Kasumi-1 (cell line): Measurements from ENCODE around the gene TMEM190.
A peak's percentile ranks its signal among the peaks of the same experiment; 100 is the strongest.

Source experiments
- DNase-seq, 2 experiments: peaks; one replicate each; lab custom pipeline; 2025; lab: John Stamatoyannopoulos, UW

Gene TMEM190

DNA sequence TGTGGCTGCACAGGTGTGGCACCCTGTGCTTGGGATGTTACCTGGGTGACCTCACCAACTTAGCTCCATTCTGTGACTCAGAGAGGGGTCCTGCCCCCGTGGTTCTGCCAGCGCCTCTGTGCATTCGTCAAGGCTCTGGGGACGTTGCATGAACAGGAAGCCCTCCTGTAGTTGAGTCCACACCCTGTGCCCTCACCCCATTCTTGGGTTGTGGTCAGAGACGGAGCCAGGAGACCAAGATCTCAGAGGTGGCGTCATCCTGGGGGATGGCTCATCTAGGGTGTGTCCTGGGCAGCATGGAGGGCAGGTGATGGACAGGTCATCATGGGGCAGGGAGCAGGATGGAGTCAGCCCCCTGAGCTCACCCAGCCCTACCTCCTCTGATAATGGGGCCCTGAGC lies 24.6 kb upstream of the TMEM190 start:
- DNase-seq = no peak

DNA sequence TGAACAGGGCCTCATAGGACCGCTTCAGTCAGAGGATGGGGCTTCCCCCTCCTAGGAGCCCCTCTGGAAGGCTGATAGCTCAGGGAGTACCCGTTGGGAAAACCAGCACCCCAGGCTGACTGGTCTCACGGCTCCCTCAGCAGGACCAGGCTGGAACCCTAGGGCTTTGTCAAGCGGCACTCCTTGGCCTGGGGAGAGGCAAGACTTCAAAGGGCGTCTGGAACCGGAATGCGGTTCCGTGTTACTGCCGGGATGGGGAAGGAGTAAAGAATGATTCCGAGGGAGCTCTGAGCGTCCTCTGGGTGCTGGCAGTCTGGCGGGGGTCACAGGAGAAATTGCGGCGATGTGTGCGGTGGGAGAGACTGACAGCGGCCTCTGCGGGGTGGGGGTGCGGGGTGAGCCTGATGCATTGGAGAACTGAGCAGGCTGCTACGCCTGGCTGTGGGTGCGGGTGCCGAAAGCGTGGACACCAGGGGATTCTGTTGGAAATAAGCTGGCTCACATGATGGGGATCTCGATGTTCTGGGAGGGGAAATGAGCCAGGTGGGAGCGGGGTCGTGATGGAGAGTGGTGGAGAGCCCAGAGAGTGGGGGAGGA lies 24.0 kb upstream of the TMEM190 start:
- no peak for DNase-seq

- no peak for DNase-seq
Observed at GRCh38 chr19:55353356-55353802, 23.2 kb upstream of the TMEM190 start.

DNA sequence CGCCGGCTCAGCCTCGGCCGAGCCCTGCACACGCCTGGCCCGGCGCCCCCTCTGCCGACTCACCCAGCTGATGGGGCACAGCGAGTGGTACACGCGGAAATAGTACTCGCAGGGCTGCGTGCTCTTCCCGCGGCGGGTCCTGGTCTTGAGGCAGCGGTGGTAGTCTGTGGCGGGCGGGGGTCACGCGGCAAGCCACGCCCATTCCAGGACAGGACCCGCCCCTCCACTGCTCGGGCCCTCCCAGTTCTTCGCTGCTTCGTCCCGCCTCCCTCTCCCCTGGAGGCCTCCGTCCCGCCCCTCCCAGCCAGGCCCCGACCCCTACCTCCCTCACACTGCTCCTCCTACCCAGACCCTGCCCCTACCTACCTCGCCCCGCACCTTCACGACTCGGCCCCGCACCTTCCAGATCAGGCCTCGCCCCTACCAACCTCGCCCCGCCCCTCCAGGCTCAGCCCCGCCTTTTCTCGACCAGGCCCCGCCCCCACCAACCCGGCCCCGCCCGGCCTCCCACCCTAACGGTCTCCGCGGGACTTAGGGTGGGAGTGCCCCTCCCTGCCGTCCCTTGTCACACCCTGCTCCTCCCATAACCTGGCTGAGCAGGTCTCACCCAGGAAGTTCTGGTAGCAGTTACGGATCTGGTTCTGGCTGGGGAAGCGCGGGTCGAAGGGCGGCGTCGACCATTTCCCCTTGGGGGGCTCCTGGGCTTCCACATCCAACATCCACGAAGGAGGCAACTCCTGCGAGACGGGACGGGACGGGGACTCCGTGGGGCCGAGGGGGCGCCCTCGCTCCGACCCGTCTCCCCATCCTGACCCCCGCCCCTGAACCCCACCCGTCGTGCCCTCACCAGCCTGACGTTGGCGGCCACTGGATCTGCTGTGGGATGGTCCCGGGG lies 22.6 kb upstream of the TMEM190 start:
- peak; percentile 45 to 66 for DNase-seq

DNA sequence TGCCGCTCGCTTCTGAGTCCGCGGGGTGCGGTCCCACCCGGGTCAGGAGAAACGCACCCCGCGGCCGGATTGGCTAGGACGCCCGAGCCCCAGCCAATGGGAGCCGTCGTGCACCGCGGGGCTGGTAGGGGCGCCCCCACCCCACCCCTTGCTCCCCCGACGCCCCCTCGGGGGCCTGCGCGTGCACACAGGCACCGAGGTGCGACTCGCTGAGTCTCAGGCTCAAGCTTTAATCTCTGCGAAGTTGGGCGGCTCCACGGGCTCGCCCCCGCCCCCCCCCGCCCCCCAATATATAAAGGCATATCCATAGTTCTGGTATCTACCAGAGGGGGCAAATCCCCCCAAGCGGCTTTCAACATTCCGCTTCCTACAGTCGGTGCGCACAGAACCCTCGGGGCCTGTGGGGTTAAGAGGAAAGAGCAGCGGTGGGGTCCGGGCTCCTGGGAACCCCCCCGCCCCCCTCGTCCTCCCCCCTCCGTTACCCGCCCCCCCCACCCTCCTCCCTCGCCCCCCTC lies 21.9 kb upstream of the TMEM190 start, which contains the start of gene COX6B2:
Gene COX6B2, minus strand, starts transcription at position 22 of the 515 bp plus-strand sequence. CDS start 198 bp downstream, outside the sequence.
- no peak for DNase-seq

DNA sequence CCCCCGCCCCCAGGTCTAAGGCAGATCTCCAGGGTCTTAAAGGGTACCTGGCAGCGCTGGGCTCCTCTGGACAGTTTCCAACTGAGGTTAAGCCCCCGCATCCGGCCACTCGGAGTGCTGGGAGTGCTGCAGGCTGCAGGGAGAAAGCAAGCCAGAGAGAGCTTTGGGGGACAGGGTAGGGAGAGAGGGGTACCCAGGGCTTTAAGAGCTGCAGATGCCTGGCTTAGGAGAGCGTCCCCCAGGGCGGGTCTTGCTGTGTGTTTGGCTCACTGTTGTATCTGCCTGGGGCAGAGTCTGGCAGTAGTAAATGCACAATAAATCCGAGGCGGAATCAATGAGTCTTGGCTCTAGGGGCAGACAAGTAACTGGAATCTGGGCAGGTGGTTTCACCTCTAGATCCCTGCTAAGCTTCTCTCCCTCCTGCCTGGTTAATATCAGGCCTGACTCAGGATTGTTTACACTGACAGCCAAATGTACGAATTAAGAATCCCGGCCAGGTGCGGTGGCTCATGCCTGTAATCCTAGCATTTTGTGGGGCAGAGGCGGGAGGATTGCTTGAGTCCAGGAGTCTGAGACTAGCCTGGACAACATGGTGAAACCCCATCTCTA lies 21.3 kb upstream of the TMEM190 start:
- DNase-seq = no peak

DNA sequence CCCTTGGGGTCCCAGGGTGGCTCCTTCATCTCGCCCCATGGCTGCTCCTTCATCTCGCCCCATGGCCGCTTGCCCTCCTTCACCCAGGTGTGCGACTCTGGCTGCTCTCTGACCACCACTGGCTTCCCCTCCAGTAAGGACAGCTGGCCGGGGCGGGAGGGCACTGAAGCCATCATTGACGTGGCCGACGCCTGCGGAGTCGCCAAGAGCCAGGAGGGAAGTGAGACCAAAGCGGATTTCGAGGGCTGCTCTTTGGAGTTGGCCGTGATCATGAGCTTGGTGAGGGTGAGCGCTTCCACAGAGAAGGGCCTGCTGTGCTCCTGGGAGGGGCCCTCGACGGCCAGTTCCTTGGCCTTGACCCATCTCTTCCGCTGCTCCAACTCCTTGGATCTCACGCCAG lies 18.1 kb upstream of the TMEM190 start:
- DNase-seq = no peak

GRCh38 chr19:55358943-55359908 lies 17.4 kb upstream of the TMEM190 start:
- no peak for DNase-seq

- no peak for DNase-seq
Observed at GRCh38 chr19:55360902-55361301, 15.7 kb upstream of the TMEM190 start.

DNA sequence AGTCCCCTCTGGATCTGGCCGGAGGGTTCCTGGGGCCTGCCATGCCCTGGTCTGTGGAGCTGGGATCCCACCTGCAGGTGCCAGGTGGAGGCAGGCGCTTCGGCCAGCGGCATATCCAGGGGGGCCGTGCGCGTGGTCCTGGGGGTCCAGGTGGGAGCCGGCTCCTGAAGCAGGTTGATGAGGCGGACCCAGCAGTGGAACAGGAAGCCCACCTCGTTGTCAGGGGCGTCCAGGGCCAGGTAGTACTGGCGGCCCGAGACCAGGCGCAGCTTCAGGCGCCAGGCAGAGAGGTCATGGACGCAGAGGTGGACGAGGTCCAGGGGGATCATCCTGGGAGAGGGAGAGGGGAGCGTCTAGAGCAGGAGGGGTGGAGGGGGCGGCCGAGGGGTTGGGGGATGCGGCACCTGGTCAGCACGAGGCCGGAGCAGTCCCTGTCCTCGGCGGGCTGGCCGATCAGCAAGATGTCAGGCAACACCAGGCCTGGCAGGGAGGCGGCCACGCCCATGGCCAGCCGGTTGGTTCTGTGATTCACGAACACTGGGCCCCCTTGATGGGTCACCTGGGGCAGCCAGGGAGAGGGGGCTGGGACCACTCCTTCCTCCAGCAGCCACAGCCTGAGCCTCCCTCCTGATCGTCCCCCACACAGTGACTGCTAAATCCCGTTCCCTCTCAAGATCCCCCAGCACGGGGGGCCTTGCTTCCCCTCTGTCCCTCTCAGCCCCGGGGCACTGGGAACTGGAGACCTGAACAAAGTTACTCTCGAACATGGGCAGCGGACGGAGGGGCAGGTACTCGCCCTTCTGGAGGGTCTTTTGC lies 14.2 kb upstream of the TMEM190 start:
- no peak for DNase-seq

GRCh38 chr19:55362990-55363716 lies 13.5 kb upstream of the TMEM190 start, which contains the start of gene GARIN5B:
TSS of gene GARIN5B (minus strand) at chr19:55363260. CDS start at chr19:55363066, 194 bp downstream.
- DNase-seq = no peak

DNA sequence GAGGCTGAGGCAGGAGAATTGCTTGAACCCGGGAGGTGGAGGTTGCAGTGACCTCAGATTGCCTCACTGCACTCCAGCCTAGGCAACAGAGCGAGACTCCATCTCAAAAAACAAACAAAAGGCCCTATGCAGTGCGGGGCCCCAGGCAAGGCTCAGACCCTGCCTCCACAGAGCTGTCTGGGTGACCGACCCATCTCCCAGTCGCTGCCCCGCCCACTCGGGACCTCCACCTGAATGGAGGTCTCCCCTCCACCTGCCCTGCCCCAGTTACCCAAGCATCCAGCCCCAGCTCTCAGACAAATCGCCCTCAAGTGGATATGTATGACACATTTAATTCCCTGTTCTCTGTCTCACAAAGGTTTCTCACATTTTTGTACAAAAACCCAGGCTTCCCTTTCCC lies 11.4 kb upstream of the TMEM190 start:
- no peak for DNase-seq

GRCh38 chr19:55365964-55366363 lies 10.7 kb upstream of the TMEM190 start:
- no peak for DNase-seq

GRCh38 chr19:55366790-55367189 lies 9.8 kb upstream of the TMEM190 start:
- no peak for DNase-seq

DNA sequence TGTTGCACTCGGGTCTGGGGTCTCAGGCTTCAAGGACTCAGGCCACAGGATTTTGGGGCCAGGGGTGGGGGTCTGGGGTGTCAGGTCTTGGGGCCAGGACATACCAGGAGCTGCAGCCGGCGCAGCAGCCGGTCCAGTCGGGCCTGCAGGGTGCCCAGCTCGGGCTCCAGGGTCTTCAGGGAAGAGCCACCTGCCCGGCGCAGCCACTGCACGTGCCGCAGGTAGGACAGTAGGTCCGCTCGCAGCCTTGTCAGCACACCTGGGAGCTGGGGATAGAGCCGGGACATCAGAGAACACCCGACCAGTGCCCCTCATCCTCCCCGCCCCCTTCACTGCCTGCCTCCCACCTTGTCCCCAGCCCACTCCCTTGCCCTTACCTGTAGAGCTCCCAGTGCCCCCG lies 8.5 kb upstream of the TMEM190 start:
- DNase-seq = no peak

GRCh38 chr19:55368701-55369563 lies 7.7 kb upstream of the TMEM190 start:
- DNase-seq = no peak

DNA sequence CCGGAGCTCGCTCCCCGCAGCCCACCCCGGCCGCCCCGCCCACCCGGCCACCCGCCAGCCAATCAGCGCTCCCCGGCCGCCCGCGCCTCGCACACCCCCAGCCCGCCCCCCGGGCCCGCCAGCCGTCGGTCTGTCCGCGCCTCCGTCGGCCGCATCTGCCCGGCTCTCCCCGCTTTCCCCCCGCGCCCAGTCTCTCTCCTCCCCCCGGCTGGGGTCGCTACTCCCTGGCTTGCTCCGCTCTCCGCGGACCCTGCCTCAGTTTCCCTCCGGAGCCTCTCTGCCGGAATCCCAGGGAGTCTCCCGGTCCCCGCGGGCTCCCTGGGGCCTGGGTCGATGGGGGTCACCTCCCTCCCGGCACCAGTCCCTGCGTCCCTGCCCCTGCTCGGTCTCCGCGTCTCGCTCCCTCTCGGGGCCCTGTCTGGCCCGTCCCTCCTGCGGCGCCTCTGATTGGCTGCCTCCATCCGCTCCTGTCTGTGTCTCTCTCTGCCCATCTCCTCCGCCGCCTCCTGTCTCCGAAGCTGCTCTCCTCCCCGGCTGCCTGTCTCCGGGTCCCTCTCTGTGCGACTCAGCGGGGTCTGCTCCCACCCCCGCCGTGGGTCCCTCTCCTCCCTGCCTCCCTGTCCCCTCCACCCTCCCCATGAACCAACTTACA lies 6.8 kb upstream of the TMEM190 start:
- no peak for DNase-seq

DNA sequence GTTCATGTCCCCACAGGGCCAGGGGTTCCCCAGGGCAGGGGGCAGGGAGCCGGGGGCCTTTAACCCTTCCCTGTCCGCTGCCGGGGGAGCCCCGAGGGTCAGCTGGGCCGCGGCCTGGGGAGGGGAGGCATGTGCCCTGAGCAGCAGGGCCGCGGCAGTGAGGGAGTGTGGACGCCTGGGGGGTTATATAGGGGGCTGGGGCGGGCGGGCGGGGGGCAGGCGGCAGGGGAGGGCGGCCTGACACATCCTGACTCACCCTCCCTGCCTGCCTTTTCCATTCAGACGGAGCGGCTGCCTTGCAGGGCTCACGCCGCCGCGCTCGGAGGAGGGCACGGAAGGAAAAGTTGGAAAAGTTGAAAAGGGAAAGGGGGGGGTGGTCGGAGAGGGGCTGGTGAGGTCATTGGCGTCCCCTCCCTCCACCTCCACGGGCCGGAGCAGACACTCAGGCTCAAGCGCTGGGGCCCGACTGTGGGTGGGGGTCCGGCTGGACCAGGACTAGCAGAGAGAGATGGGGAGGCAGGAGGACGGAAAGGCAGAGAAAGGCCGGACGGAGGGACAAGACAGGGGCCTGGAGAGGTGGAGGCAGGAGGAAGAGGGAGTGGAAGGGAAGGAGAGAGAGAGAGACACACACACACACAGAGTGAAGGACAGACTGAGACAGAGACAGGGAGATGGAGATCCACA lies 6.2 kb upstream of the TMEM190 start, which contains the start of gene IL11:
Gene IL11, minus strand, starts transcription at position 159 of the 684 bp plus-strand sequence. Its CDS starts 153 bp downstream, at position 6.
- DNase-seq = no peak
